T-cell (primary cell): ENCODE measurements around the gene ZNF135. TPM values are rescaled to one million over a fixed set of nuclear protein-coding genes. Genes with fewer than 3 reads are reported as not detected.

ENCODE experiments used
- ATAC-seq, 4 experiments: fragments of 200-7000 bp in 3 of 4; fragments of 150-1000 bp in 1 of 4; cut with Tn5 transposase; replicated peaks in 1 of 4; 1 replicate in 3 of 4; 2 replicates in 1 of 4; pipeline ENCODE4 v1.10.0; 2021; ENCODE audit warnings: moderate library complexity in 3 of 4, mild to moderate bottlenecking in 2 of 4, moderate number of reproducible peaks in 1 of 4
- CTCF ChIA-PET, 2 donors: fragments of 300-600 bp; sonication (Branson Sonifier 250); formaldehyde crosslinking; loops; one replicate each; lab custom pipeline; 2022; ENCODE audit warnings: antibody characterized with exemption in 2 of 2; lab: Charles Lee
- POLR2A ChIA-PET, 2 donors: fragments of 300-600 bp; sonication (Branson Sonifier 250); formaldehyde crosslinking; loops; one replicate each; lab custom pipeline; 2022; ENCODE audit warnings: antibody characterized with exemption in 2 of 2; lab: Charles Lee
- DNase-seq, 35 experiments: peaks; one replicate each; pipeline versions ENCODE4 v3.0.0 to v3.0.0-alpha.2; 2013 to 2023
- H3K27ac ChIP-seq: one replicate; pipeline ENCODE4 v1.5.1; 2013; ENCODE audit warnings: low read length
- H3K27me3 ChIP-seq, 2 experiments: replicated peaks in 1 of 2; 1 replicate in 1 of 2; 2 replicates in 1 of 2; pipeline versions ENCODE4 v1.6.1 to v1.7.0; 2013; ENCODE audit warnings: low read length in 1 of 2, mixed read lengths in 1 of 2; ENCODE audit not compliant: control insufficient read depth in 2 of 2, insufficient read depth in 2 of 2; ENCODE audit errors: extremely low read depth in 1 of 2
- H3K36me3 ChIP-seq, 2 donors: 1 replicate in 1 of 2; 2 replicates in 1 of 2; pipeline versions ENCODE4 v1.6.1 to v1.7.0; 2013; ENCODE audit warnings: low read length in 1 of 2; ENCODE audit not compliant: control insufficient read depth in 2 of 2, insufficient read depth in 1 of 2; ENCODE audit errors: extremely low read depth in 1 of 2
- H3K4me1 ChIP-seq, 2 experiments: 1 replicate in 1 of 2; 2 replicates in 1 of 2; pipeline versions ENCODE4 v1.6.1 to v1.7.0; 2013; ENCODE audit warnings: low read length in 2 of 2, mixed read lengths in 1 of 2; ENCODE audit not compliant: insufficient read depth in 2 of 2, control insufficient read depth in 1 of 2; ENCODE audit errors: extremely low read depth in 1 of 2
- H3K4me3 ChIP-seq, 2 donors: 1 replicate in 1 of 2; 2 replicates in 1 of 2; pipeline versions ENCODE4 v1.5.1 to v1.7.0; 2013; ENCODE audit warnings: mild to moderate bottlenecking in 2 of 2, low read length in 1 of 2, moderate library complexity in 1 of 2; ENCODE audit not compliant: control insufficient read depth in 1 of 2; ENCODE audit errors: extremely low read depth in 1 of 2
- H3K9me3 ChIP-seq: 2 replicates; pipeline ENCODE4 v1.7.0; 2013
- H3K27ac Mint-ChIP-seq, 2 donors: one replicate each; pipeline ENCODE4 v1.8.0; 2020 to 2021; ENCODE audit warnings: mild to moderate bottlenecking in 2 of 2, mixed read lengths in 2 of 2
- H3K27me3 Mint-ChIP-seq, 2 donors: one replicate each; pipeline ENCODE4 v1.8.0; 2021 to 2022; ENCODE audit warnings: mixed read lengths in 2 of 2
- H3K36me3 Mint-ChIP-seq: one replicate; pipeline ENCODE4 v1.8.0; 2021; ENCODE audit warnings: mixed read lengths
- H3K4me1 Mint-ChIP-seq, 3 donors: one replicate each; pipeline ENCODE4 v1.8.0; 2020 to 2022; ENCODE audit warnings: mixed read lengths in 3 of 3, mild to moderate bottlenecking in 1 of 3
- H3K4me3 Mint-ChIP-seq, 3 donors: one replicate each; pipeline ENCODE4 v1.8.0; 2020 to 2022; ENCODE audit warnings: mild to moderate bottlenecking in 3 of 3, mixed read lengths in 3 of 3, moderate library complexity in 3 of 3
- H3K9me3 Mint-ChIP-seq, 3 donors: one replicate each; pipeline ENCODE4 v1.8.0; 2020 to 2022; ENCODE audit warnings: mixed read lengths in 3 of 3
- WGBS: methylation state at CpG from one replicate; pipeline ENCODE4 v1.1.5; 2013; ENCODE audit warnings: missing lambda C conversion rate; ENCODE audit not compliant: insufficient coverage; 5-methylcytosine and 5-hydroxymethylcytosine counted together
- total RNA-seq, 35 experiments: library from RNA in 6 of 35; stranded (reverse) in 6 of 35; fragments of 120-200 nt in 1 of 35; gene quantifications; one replicate each; pipeline versions ENCODE4 v1.2.1 to v1.2.4 and lab custom pipeline; 2013 to 2026

ZNF135 gene
- total RNA-seq, 5 donors from 2014 or later (not counting 1 experiment from before 2014, with no cell fraction given): 1.2 to 2.8 (median 2.1) TPM

GRCh38 chr19:58108546-58108817 lies 49.4 kb downstream of the ZNF135 start:
- no peak overlapping the region for H3K4me3 Mint-ChIP-seq
- Histone ChIP-seq H3K36me3 (no peaks in the 10 kb centered on the region), H3K9me3 (peaks cover 8% of the 10 kb centered on the region), H3K27me3 (no peaks in the 10 kb centered on the region), H3K27ac (no peak overlapping the region), H3K4me1 (no peaks in the 10 kb centered on the region), H3K4me3 (peak overlapping the region in 1 of 2 donors; percentile 38)
- DNase-seq (no peak), ATAC-seq (no peak)
- H3K36me3 Mint-ChIP-seq: peaks cover 26% of the 10 kb centered on the region
- no peaks in the 10 kb centered on the region for H3K4me1 Mint-ChIP-seq
- H3K9me3 Mint-ChIP-seq: peaks cover 10 to 55% (median 51%) of the 10 kb centered on the region in 3 donors
- ChIA-PET POLR2A (no interaction called here), CTCF (no interaction called here)
- WGBS: no CpG with 5 or more reads among the region's 3 CpGs
- no peaks in the 10 kb centered on the region for H3K27me3 Mint-ChIP-seq
- no peak overlapping the region for H3K27ac Mint-ChIP-seq

GRCh38 chr19:58117841-58118575 lies 58.9 kb downstream of the ZNF135 start:
- H3K36me3 ChIP-seq: no peaks in the 10 kb centered on the region
- WGBS: 22% methylated on average over 73 of the region's 77 CpGs
- peaks cover 0 to 18% of the 10 kb centered on the region in 2 experiments for H3K27me3 ChIP-seq
- no peak overlapping the region for H3K27ac ChIP-seq
- Mint-ChIP-seq H3K4me3 (peak overlapping the region in 1 of 3 donors; percentile 46), H3K27me3 (peaks cover 15 to 17% of the 10 kb centered on the region in 2 donors), H3K9me3 (peaks cover 19 to 68% (median 65%) of the 10 kb centered on the region in 3 donors), H3K4me1 (no peaks in the 10 kb centered on the region), H3K36me3 (peaks cover 45% of the 10 kb centered on the region), H3K27ac (no peak overlapping the region)
- CTCF ChIA-PET: no interaction called here
- DNase-seq (no peak), ATAC-seq (no peak)
- peak overlapping the region in 1 of 2 donors; percentile 32 for H3K4me3 ChIP-seq
- H3K4me1 ChIP-seq: no peaks in the 10 kb centered on the region
- POLR2A ChIA-PET: no interaction called here
- H3K9me3 ChIP-seq: no peaks in the 10 kb centered on the region

- Histone ChIP-seq H3K36me3 (no peaks in the 10 kb centered on the region), H3K4me1 (no peaks in the 10 kb centered on the region), H3K4me3 (no peak overlapping the region), H3K27me3 (peaks cover 0 to 18% of the 10 kb centered on the region in 2 experiments), H3K27ac (no peak overlapping the region), H3K9me3 (no peaks in the 10 kb centered on the region)
- Mint-ChIP-seq H3K4me3 (no peak overlapping the region), H3K4me1 (no peaks in the 10 kb centered on the region), H3K27ac (no peak overlapping the region), H3K9me3 (peaks cover 24 to 69% (median 66%) of the 10 kb centered on the region in 3 donors), H3K36me3 (peaks cover 43% of the 10 kb centered on the region), H3K27me3 (peaks cover 15 to 17% of the 10 kb centered on the region in 2 donors)
- DNase-seq: no peak
- WGBS: 78% methylated on average over 2 of the region's 5 CpGs
- ChIA-PET POLR2A (no interaction called here), CTCF (no interaction called here)
- no peak for ATAC-seq
Observed at GRCh38 chr19:58118979-58119733, 60.1 kb downstream of the ZNF135 start.

Other genes with a start within 250 kb of the ZNF135 start
- 10 to 100 TPM; 12.7 to 18.9 (median 16.2) TPM for gene ZNF552, start 244.4 kb upstream of the ZNF135 start, total RNA-seq
- gene ZNF587B, start 229.0 kb upstream of the ZNF135 start, total RNA-seq: 10 to 100 TPM; 16.5 to 27.7 (median 22.8) TPM
- gene ZNF587, start 209.4 kb upstream of the ZNF135 start, total RNA-seq: 10 to 100 TPM; 56.6 to 60.5 (median 56.8) TPM
- 10 to 100 TPM; 22.1 to 38.8 (median 36.2) TPM for gene ZNF814, start 170.2 kb upstream of the ZNF135 start, total RNA-seq
- 10 to 100 TPM; 23.6 to 39.7 (median 36.6) TPM for gene ZNF417, start 142.7 kb upstream of the ZNF135 start, total RNA-seq
- gene ZNF418, start 123.9 kb upstream of the ZNF135 start, total RNA-seq: 1 to 10 TPM; 2.3 to 9.0 (median 6.3) TPM
- 10 to 100 TPM in 4 of 5 donors, 1 to 10 TPM in 1; 9.7 to 13.6 (median 12.0) TPM for gene ZNF256, start 111.6 kb upstream of the ZNF135 start, total RNA-seq
- gene C19orf18, start 84.7 kb upstream of the ZNF135 start, total RNA-seq: 1 to 10 TPM in 2 of 5 donors, under 1 TPM in 3; 0.66 to 1.2 (median 0.93) TPM
- 10 to 100 TPM in 4 of 5 donors, 1 to 10 TPM in 1; 8.2 to 40.5 (median 26.4) TPM for gene ZNF606, start 56.5 kb upstream of the ZNF135 start, total RNA-seq
- gene ZSCAN1, start 25.3 kb upstream of the ZNF135 start, total RNA-seq: not detected
- gene ZSCAN18, start 38.9 kb downstream of the ZNF135 start, total RNA-seq: 10 to 100 TPM; 45.3 to 62.6 (median 52.4) TPM
- gene ZNF329, start 91.5 kb downstream of the ZNF135 start, total RNA-seq: 10 to 100 TPM; 11.5 to 14.9 (median 14.1) TPM
- 10 to 100 TPM; 44.9 to 70.7 (median 63.4) TPM for gene ZNF274, start 123.8 kb downstream of the ZNF135 start, total RNA-seq
- 10 to 100 TPM; 23.4 to 54.0 (median 47.1) TPM for gene ZNF544, start 169.6 kb downstream of the ZNF135 start, total RNA-seq
- 10 to 100 TPM in 2 of 5 donors, 1 to 10 TPM in 3; 8.6 to 11.0 (median 9.2) TPM for gene ZNF8, start 219.7 kb downstream of the ZNF135 start, total RNA-seq
- gene ERVK3-1, start 246.1 kb downstream of the ZNF135 start, total RNA-seq: 100 to 1,000 TPM in 2 of 5 donors, 10 to 100 TPM in 3; 68.0 to 137 (median 81.9) TPM